Skeletal muscle cell (primary cell): Measurements from ENCODE around the gene LAMC3.

Experiments used
- DNase-seq: peaks from one replicate; pipeline ENCODE4 v3.0.0-alpha.2; 2010; ENCODE audit warnings: low read depth
- H3K4me3 ChIP-seq: 2 replicates; pipeline ENCODE4 v1.5.1; 2011; ENCODE audit warnings: low read depth, mild to moderate bottlenecking, control low read depth, low read length, moderate library complexity

The LAMC3 gene

GRCh38 chr9:131006601-131007000, 2.4 kb upstream of the LAMC3 start:
- DNase-seq: no peak
- no peak overlapping the region for H3K4me3 ChIP-seq

- no peak for DNase-seq
- no peak overlapping the region for H3K4me3 ChIP-seq
These were observed 888 bp upstream of the LAMC3 start for GRCh38 chr9:131008086-131008485.

GRCh38 chr9:131008563-131008908, 438 bp upstream of the LAMC3 start:
- no peak for DNase-seq
- peak overlapping the region; percentile 7 for H3K4me3 ChIP-seq

- DNase-seq: no peak
- no peak overlapping the region for H3K4me3 ChIP-seq
These were observed 1.7 kb downstream of the LAMC3 start for GRCh38 chr9:131010482-131011273.

GRCh38 chr9:131011274-131012022, 2.5 kb downstream of the LAMC3 start:
- no peak for DNase-seq
- H3K4me3 ChIP-seq: no peak overlapping the region

GRCh38 chr9:131012023-131012334, 3.0 kb downstream of the LAMC3 start:
- no peak for DNase-seq
- H3K4me3 ChIP-seq: no peak overlapping the region

- DNase-seq: no peak
- H3K4me3 ChIP-seq: no peak overlapping the region
These were observed 3.5 kb downstream of the LAMC3 start for GRCh38 chr9:131012396-131012917.

- H3K4me3 ChIP-seq: no peak overlapping the region
- DNase-seq: no peak
These were observed 4.2 kb downstream of the LAMC3 start for GRCh38 chr9:131013015-131013755.

- no peak overlapping the region for H3K4me3 ChIP-seq
- no peak for DNase-seq
These were observed 5.0 kb downstream of the LAMC3 start for GRCh38 chr9:131013771-131014676.

GRCh38 chr9:131015112-131015511, 6.1 kb downstream of the LAMC3 start:
- DNase-seq: no peak
- H3K4me3 ChIP-seq: no peak overlapping the region

GRCh38 chr9:131015876-131016397, 7.0 kb downstream of the LAMC3 start:
- no peak overlapping the region for H3K4me3 ChIP-seq
- no peak for DNase-seq

- DNase-seq: no peak
- H3K4me3 ChIP-seq: no peak overlapping the region
These were observed 8.1 kb downstream of the LAMC3 start for GRCh38 chr9:131017067-131017466.

- DNase-seq: no peak
- no peak overlapping the region for H3K4me3 ChIP-seq
These were observed 9.6 kb downstream of the LAMC3 start for GRCh38 chr9:131018621-131019020.

GRCh38 chr9:131019388-131020239, 10.6 kb downstream of the LAMC3 start:
- no peak for DNase-seq

GRCh38 chr9:131020388-131020787, 11.4 kb downstream of the LAMC3 start:
- peak; percentile 36 for DNase-seq
- no peak overlapping the region for H3K4me3 ChIP-seq

More at GRCh38 chr9:131019388-131020239, 10.6 kb downstream of the LAMC3 start:
- no peak overlapping the region for H3K4me3 ChIP-seq

- no peak overlapping the region for H3K4me3 ChIP-seq
- DNase-seq: no peak
These were observed 11.9 kb downstream of the LAMC3 start for GRCh38 chr9:131020862-131021261.

- no peak overlapping the region for H3K4me3 ChIP-seq
- DNase-seq: no peak
These were observed 12.8 kb downstream of the LAMC3 start for GRCh38 chr9:131021785-131022184.
